HG03558 (cell line): Measurements from ENCODE around the gene SLC22A3.
"Not testable (repeated sequence)": the region's sequence is repeated elsewhere in the genome, so short reads cannot be mapped to it uniquely, and the experiment has no call there.

ENCODE experiments used
- ATAC-seq: cut with Tn5 transposase; IDR thresholded peaks from one replicate; pipeline ENCODE4 v1.9.1; 2021; ENCODE audit warnings: moderate number of reproducible peaks; ENCODE audit not compliant: unreplicated experiment; ENCODE audit errors: extremely low read depth

Gene SLC22A3

GRCh38 chr6:160469153-160469552, 121.0 kb downstream of the SLC22A3 start:
- no peak for ATAC-seq

- ATAC-seq = not testable (repeated sequence)
Observed at GRCh38 chr6:160476056-160476455, 127.9 kb downstream of the SLC22A3 start.

- ATAC-seq = not testable (repeated sequence)
Observed at GRCh38 chr6:160477072-160477471, 128.9 kb downstream of the SLC22A3 start.

GRCh38 chr6:160477901-160478300, 129.7 kb downstream of the SLC22A3 start:
- ATAC-seq = no peak

- ATAC-seq = no peak
Observed at GRCh38 chr6:160487116-160487515, 138.9 kb downstream of the SLC22A3 start.

- ATAC-seq = no peak
Observed at GRCh38 chr6:160489091-160489490, 140.9 kb downstream of the SLC22A3 start.

- ATAC-seq = no peak
Observed at GRCh38 chr6:160494576-160494975, 146.4 kb downstream of the SLC22A3 start.

- ATAC-seq = no peak
Observed at GRCh38 chr6:160500639-160501038, 152.5 kb downstream of the SLC22A3 start.
